GM21360 (cell line): ENCODE data around the gene LAGE3.

Experiments used
- ATAC-seq: cut with Tn5 transposase; IDR thresholded peaks from one replicate; pipeline ENCODE4 v1.9.1; 2021; ENCODE audit warnings: mild to moderate bottlenecking, moderate library complexity; ENCODE audit not compliant: unreplicated experiment

The LAGE3 gene

GRCh38 chrX:154478728-154479622, at the start of gene LAGE3:
LAGE3 (minus strand) TSS chrX:154479281; CDS start chrX:154478915, 366 bp downstream.
- ATAC-seq: peak; percentile 73

DNA sequence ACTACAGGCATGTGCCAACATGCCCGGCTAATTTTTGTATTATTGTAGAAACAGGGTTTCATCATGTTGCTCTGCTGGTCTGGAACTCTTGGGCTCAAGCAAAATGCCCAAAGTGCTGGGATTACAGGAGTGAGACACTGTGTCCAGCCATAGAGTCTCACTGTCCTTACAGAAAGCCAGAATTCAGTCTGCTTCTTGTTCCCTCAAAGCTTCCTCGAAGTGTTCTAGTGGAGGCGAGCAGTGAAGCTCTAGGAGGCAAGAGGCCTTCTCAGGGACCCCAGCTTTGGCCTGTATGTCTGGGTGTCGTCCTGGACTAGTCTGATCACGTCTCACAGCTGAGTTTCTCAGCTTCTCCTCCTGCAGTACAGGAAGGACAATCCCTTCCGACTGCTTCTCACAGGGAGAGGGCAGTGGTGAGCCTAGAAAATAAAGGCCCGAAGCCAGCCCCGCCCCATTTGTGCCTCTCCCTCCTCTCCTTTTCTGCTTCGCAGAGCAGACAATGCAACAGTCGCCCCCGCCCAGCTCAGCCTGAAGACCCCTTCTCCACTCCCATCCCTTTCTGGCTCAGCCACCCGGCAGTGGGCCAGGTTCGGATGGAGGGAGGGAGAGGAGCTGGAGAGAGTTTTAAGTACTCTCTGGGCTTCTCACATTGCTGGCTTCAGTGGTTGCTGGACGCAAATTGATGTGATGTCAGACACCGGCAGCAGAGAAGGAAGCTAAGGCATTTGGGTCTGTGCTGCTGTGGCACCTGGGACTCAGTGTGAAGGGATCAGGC, 48.0 kb upstream of the LAGE3 start:
- peak; percentile 51 for ATAC-seq

DNA sequence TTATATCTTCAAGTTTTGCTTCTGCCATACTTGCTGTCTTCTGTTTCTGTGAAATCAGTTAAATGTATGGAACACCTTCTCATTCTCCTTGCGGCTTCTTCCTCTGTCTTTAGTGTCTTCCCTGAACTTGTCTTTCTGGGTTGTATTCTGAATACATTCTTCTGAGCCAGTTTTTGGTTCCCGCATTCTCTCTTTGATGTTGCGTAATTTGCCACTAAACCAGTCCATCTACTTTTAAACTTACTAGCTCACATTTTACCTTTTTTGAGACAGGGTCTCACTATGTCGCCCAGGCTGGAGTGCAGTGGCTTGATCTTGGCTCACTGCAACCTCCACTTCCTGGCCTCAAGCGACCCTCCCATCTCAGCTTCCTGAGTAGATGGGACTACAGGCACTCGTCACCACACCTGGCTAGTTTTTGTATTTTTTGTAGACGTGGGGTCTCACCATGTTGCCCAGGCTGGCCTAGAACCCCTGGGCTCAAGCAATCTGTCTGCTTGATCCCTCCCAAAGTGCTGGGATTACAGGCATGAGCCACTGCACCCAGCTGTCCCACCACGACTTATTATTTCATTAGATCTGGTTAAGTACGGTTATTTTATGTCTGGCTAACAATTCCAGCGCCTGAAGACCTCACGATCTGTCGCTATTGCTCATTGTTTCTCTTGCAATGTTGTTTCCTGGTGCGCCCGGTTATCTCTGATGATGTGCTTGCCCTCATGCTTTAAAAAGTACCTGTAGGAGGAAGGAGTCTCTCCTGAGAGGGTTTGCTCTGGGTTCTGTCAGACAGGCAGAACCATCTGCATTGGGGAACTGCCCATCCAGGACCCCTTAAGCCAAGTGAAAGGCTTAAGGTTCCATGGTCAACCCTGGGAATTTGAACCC, 46.8 kb upstream of the LAGE3 start:
- ATAC-seq: no peak

- no peak for ATAC-seq
Observed at GRCh38 chrX:154519389-154519788, 40.3 kb upstream of the LAGE3 start.

DNA sequence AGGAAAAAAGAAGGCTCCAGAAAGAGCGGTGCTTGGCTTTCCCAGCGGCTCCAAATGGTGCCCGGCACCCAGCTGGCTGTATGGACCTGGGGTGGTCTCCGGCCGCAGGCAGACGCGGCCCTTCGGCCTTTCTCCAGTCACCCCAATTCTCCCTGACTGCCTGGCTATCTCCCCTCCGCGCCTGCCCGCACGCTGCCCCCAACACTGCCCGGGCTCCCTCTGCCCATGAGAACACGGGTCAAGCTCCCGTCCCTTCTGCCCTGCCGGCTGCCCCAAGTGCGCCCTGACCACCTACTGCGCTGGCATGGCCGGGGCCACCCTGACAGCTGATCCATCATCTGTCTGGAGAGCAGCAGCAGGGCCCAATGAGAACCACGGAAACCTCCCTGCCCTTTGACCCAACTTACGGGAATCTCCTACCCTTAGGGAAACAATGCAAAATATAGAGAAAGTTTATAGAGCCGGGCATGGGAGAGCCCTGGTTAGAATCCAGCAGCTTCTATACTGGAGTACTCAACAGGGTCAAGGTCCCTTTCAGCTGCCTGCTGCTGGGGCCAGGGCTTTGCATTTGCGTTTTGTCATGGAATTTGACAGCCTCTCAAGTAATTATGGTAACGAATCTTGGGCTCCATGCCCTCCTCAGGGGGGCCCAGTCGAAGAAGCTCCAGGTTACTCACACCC, 38.2 kb upstream of the LAGE3 start:
- ATAC-seq: no peak

- ATAC-seq: no peak
Observed at GRCh38 chrX:154516656-154517100, 37.6 kb upstream of the LAGE3 start.

DNA sequence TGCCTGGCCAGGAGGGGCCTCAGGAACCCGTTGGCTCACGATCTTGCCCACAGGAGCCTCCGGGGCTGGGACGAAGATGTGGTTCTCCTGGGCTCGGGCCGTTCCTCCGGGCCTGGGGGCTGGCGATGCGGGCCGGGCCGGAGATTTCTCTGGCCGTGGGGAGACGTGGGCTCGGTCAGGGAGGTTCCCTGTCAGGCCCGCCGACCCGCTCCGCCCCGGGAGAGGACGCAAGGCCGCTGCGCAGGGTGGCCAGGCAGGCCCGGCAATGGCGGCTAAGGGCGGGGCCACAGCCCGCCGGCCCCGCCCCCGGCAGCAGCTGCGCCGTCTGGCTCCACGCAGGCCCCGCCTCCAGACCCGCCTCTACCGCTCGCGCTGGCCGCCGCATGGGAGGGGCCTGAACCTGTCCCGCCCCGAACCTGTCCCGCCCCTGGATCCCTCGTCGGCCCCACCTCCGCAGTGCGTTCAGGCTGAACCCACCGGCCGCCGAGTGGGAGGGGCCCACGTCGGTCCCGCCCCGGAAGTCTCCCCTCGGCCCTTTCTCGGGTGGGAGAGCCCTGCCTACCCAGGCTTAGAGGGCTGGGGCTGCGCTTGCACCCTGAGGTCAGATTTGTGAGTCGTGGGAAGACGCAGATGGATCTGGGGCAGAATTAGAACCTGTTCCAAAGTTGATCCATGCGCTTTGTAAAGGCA, 37.0 kb upstream of the LAGE3 start, which contains the start of gene FAM3A:
Gene FAM3A (minus strand): TSS at position 267 of the 690 bp plus-strand sequence. CDS start 460 bp downstream, outside the sequence.
- peak; percentile 90 for ATAC-seq

DNA sequence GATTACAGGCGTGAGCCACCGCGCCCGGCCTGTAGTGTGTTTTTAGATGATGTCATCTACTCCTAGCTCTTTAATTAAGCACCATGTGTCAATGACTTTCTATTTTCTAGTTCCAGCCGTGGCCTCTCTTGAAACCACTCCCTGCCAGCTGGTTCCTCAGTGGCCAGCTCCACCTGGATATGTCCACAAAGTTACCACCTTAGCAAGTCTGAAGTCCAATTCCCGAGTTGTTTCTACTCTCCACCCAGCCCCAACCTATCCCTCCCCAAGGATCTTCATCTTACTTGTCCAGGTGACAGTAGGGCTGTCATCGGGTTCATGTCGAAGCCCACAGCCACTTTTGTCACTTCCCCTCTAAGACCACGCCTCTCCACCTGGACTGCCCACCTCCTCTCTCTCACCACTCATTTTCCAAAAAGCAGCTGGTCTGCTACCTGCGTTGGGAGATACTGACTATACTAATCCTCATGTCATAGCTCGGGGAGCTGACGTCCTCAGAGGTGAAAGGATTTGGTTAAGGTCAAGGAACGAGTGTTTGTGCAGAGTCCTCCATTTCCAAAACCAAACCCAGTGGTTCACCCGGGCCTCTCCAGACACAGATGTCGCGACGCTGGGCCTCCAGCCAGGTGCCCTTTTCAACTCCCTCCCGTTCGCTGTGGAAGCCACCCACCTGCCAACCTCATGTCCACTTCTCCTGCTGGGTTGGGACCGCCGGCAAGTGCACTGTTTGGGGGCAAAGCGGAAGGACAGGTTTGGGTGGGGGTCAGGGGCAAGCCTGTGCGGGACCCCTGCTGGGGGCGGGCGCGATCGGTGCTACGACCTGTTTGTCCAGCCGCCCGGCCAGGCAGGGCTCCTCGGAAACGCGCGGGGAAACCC, 36.2 kb upstream of the LAGE3 start:
- ATAC-seq: no peak

DNA sequence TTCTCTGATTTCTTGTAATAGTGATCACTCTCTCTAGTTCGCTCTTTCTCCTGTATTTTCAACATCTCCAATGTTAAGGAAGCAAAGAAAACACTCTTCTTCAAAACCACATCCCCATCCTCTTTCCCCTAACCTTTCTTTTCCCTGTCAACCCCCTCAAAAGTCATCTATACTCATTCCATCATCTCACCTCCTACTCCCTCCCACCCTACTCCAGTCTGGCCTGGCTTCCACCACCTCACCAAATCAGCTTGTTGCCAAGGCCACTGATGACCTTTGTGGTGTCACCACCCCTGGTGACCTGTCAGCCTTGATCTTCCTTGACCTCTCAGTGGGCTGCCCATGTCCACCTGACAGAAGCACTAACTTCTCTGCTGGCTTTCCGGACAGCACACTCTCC, 34.6 kb upstream of the LAGE3 start:
- ATAC-seq: no peak

- no peak for ATAC-seq
Observed at GRCh38 chrX:154512879-154513553, 33.9 kb upstream of the LAGE3 start.

DNA sequence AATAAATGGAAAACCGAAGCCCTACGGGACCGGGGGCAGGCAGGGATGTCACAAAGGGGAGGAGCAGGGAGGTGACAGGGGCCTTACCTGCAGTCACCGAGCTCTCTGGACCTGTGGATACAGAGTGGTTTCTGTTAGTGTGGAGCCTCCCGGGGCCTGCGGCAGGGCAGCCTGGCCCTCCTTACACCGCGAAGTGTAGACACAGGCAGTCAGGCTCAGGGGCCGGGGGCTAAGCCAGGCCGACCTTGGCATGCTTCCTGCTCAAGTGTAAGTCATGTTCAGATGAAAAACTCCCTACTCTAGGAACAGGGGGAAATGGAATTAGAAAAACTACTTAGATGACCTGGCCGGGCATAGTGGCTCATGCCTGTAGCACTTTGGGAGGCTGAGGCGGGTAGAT, 32.7 kb upstream of the LAGE3 start:
- ATAC-seq: no peak

DNA sequence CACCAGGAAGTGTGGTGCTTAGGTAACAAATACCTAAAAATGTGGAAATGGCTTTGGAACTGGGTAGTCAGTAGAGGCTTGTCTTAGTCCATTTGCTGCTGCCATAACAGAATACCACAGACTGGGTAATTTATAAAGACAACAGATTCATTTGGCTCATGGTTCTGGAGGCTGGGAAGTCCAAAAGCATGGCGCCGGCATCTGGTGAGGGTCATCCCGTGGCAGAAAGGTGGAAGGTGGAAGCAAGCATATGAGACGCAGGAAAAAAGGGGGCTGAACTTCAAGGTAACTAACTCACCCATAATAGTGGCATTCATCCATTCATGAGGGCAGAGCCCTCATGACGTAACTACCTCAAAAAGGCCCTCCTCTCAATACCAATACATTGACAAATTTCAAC, 30.4 kb upstream of the LAGE3 start:
- ATAC-seq: no peak

- no peak for ATAC-seq
Observed at GRCh38 chrX:154508384-154508745, 29.3 kb upstream of the LAGE3 start.

- no peak for ATAC-seq
Observed at GRCh38 chrX:154507673-154508383, 28.7 kb upstream of the LAGE3 start.

DNA sequence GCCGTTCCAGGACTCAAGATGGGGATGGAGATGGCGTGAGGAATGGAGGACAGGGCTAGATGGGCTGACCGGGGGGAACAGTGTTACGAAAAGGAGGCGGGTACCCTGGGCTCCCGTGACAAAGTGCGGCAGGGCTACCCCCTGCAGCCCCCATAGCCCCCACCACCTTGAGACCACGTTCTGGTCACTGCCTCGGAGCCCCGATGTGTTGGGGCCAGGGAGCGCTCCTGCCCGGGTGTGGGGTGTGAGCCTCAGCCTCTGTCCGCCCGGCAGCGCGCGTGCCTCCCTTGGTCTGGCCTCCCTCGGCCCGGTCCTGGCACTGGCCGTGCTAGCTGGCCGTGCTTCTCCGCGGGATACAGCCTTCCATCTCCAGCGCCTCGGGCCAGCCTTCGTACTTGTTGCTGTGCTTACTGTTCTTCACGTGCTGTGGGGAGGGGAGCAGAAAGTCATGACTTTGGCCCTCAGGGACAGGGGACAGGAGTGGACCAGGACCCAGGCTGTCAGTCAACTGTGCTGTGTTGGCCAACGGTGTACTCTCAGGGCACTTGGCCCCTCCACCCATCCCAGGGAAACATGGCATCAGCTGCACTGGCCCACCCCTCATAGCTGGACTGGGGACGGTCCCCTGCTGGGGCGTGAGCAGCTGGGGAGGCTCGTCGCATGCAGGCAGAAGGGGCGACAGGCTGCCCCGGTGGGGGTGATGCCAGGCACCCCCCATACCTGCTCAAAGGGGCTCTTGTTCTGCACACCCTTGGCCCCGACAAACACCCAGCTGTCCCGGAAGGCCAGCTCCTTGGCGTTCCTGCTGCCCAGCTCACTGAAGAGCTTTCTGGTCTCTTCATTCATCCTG, 27.6 kb upstream of the LAGE3 start:
- no peak for ATAC-seq

- ATAC-seq: no peak
Observed at GRCh38 chrX:154505734-154506133, 26.7 kb upstream of the LAGE3 start.

- no peak for ATAC-seq
Observed at GRCh38 chrX:154502989-154503388, 23.9 kb upstream of the LAGE3 start.
